Psoas muscle (tissue), 8 donors: ENCODE data around the gene DNPH1. TPM values are rescaled to one million over a fixed set of nuclear protein-coding genes. Genes with fewer than 3 reads are reported as not detected.

Source experiments
- ATAC-seq, 4 donors: fragments of 200-7000 bp; cut with Tn5 transposase; one replicate each; pipeline ENCODE4 v1.9.1; 2020; ENCODE audit warnings: moderate library complexity in 3 of 4, mild to moderate bottlenecking in 2 of 4
- DNase-seq, 2 donors: peaks; one replicate each; pipeline ENCODE4 v3.0.0-alpha.2; 2020
- H3K27ac ChIP-seq: fragments of 200-600 bp; one replicate; pipeline ENCODE4 v1.8.0; 2022
- H3K27me3 ChIP-seq, 3 donors: fragments of 200-600 bp in 1 of 3; one replicate each; pipeline versions ENCODE4 v1.6.1 to v1.8.0; 2013 to 2022; ENCODE audit warnings: low read length in 2 of 3, mild to moderate bottlenecking in 2 of 3, moderate library complexity in 1 of 3; ENCODE audit not compliant: insufficient read depth in 3 of 3
- H3K36me3 ChIP-seq, 2 donors: fragments of 200-600 bp in 1 of 2; one replicate each; pipeline versions ENCODE4 v1.6.1 to v1.8.0; 2013 to 2022; ENCODE audit warnings: low read depth in 1 of 2, mild to moderate bottlenecking in 1 of 2, moderate library complexity in 1 of 2; ENCODE audit not compliant: insufficient read depth in 1 of 2
- H3K4me1 ChIP-seq: fragments of 200-600 bp; one replicate; pipeline ENCODE4 v1.8.0; 2022
- H3K4me3 ChIP-seq: fragments of 200-600 bp; one replicate; pipeline ENCODE4 v1.8.0; 2022; ENCODE audit warnings: mild to moderate bottlenecking
- H3K9me3 ChIP-seq: fragments of 200-600 bp; one replicate; pipeline ENCODE4 v1.8.0; 2022
- WGBS, 3 donors: extraction: QIAGEN DNeasy Blood & Tissue Kit; methylation state at CpG; one replicate each; pipeline versions ENCODE4 v1.1.6 to v1.1.7; 2013; 5-methylcytosine and 5-hydroxymethylcytosine counted together
- intact Hi-C, 2 donors: fragments of 100-400 bp; cut with DNase I; formaldehyde crosslinking; loops; one replicate each; pipeline versions ENCODE4 v1.11.0 to v1.14.2; 2022
- polyA plus RNA-seq, 3 donors: library from polyadenylated mRNA; stranded (reverse); fragments of 200-250 nt; gene quantifications; one replicate each; pipeline ENCODE4 v1.2.3, GENCODE V29; 2013
- total RNA-seq, 4 donors: library from RNA; stranded (reverse); fragmentation: NEBNext Ultra II Directional in 2 of 4; extraction: Animal tissue kit (Norgen Biotek cat#: 25700) in 2 of 4; gene quantifications; one replicate each; pipeline versions ENCODE4 v1.2.1 to v1.2.4, GENCODE V29; 2021 to 2023
- TF ChIP-seq, protein P1 (sequence below): fragments of 200-600 bp; IDR thresholded peaks from one replicate; pipeline ENCODE4 v1.8.0; 2022; ENCODE audit warnings: antibody characterized with exemption
- donor health status: healthy with polysubstance abuse.
- donor health status: DM: no; HTN: no; CAD: no; lungs with moderate emphysema.
- donor health status: Bipolar disorder and iron deficiency.
- donor health status: healthy.
- donor health status: DM: yes; HTN: yes; CAD: no.
- donor health status: DM: no; HTN: no; CAD: no.
- donor health status: DM: no; HTN: no; CAD: no.
- donor health status: DM: yes; HTN: yes; CAD: no.

DNPH1 gene
- total and polyA plus RNA-seq, 7 donors = 20.7 to 83.6 (median 52.5) TPM

DNA sequence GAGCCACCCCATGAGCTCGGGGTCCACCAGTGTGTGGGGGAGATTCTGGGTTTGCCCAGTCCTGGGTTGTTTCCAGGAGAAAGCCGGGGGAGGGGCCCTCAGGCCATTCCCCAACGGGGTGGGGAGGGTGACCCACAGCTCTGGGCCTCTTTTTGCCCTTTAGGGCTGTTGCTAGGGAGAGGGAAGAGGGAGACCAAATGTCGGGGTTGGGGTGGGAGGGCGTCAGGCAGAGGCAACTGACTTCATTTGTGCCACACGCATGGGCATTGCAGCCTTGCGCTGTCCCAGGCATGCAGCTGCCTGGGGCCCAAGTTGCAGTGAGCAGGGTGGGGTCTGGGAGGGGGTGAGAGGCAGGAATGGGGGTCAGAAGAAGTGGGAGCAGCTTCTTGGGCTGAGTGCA, 49.2 kb downstream of the DNPH1 start:
- Histone ChIP-seq H3K27me3 (no peaks in the 10 kb centered on the region), H3K4me3 (no peak overlapping the region), H3K36me3 (peaks cover 11 to 63% of the 10 kb centered on the region in 2 donors), H3K27ac (no peak overlapping the region), H3K9me3 (no peaks in the 10 kb centered on the region), H3K4me1 (peaks cover 29% of the 10 kb centered on the region)
- TF ChIP-seq, protein P1, sequence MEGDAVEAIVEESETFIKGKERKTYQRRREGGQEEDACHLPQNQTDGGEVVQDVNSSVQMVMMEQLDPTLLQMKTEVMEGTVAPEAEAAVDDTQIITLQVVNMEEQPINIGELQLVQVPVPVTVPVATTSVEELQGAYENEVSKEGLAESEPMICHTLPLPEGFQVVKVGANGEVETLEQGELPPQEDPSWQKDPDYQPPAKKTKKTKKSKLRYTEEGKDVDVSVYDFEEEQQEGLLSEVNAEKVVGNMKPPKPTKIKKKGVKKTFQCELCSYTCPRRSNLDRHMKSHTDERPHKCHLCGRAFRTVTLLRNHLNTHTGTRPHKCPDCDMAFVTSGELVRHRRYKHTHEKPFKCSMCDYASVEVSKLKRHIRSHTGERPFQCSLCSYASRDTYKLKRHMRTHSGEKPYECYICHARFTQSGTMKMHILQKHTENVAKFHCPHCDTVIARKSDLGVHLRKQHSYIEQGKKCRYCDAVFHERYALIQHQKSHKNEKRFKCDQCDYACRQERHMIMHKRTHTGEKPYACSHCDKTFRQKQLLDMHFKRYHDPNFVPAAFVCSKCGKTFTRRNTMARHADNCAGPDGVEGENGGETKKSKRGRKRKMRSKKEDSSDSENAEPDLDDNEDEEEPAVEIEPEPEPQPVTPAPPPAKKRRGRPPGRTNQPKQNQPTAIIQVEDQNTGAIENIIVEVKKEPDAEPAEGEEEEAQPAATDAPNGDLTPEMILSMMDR = no peak
- intact Hi-C loops = no loop called here
- no peak for DNase-seq
- 74 to 76% (median 75%) methylated on average over 7 of the region's 7 CpGs for WGBS, 3 donors
- no peak for ATAC-seq

DNA sequence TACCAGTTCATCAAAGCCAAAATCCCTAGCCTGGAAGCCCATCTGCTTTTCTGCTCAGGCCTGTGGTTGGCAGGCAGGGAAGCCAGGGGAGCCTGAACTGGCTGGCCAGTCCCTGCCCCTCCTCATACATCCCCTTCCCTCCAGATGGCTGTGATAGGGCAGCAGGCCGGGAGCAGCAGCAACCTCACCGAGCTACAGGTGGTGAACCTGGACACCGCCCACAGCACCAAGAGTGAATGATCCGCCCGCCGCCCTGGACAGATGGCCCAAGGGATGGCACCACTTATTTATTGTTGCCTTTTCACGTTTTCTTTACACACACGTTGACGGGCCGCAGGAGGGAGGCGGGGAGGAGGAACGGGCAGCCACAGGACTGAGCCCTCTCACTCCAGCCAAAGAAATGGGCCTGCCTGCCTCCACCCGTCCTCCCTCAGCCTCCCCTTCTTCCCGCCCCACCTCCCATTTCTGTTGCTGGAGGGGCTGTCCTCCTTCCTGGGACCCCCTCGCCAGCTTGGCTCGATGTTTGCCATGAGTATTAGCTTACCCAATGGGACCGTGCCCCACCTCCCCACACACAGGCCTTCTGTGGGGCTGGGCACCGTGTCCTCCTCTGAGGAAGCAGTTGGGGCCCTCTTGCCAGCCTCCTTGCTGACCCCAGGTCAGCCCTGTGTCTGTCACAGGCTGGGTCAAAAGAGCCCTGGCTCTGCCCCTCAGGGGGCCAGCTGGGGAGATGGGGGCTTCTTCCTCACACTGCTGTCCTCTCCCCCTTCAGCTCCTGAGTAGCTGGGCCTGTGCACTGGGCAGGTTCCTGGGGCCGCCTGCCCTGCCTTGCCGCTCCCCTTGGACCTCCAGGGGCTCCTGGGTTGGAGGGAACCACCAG, 50.1 kb downstream of the DNPH1 start:
- DNase-seq (no peak), ATAC-seq (no peak)
- peaks cover 11 to 57% of the 10 kb centered on the region in 2 donors for H3K36me3 ChIP-seq
- H3K4me3 ChIP-seq = no peak overlapping the region
- intact Hi-C loops = no loop called here
- TF ChIP-seq, protein P1 = no peak
- H3K9me3 ChIP-seq = no peaks in the 10 kb centered on the region
- H3K4me1 ChIP-seq = peaks cover 33% of the 10 kb centered on the region
- no peak overlapping the region for H3K27ac ChIP-seq
- WGBS, 3 donors = 80 to 85% (median 81%) methylated on average over 17 to 20 of the region's 20 CpGs
- no peaks in the 10 kb centered on the region for H3K27me3 ChIP-seq

DNA sequence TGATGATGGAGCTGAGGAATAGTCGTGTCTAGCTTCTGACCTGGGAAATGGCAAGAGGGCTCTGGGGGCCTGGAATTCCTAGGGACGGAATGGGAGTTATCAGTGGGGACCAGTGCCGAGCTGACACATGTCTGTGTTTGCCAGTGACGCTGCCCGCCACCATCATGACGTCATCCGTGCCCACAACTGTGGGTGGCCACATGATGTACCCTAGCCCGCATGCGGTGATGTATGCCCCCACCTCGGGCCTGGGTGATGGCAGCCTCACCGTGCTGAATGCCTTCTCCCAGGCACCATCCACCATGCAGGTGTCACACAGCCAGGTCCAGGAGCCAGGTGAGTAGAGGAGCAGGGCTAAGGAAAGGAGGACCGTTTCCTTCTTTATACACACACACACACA, 51.1 kb downstream of the DNPH1 start:
- peaks cover 11 to 57% of the 10 kb centered on the region in 2 donors for H3K36me3 ChIP-seq
- WGBS, 3 donors = 81 to 84% (median 82%) methylated on average over 12 of the region's 12 CpGs
- H3K4me1 ChIP-seq = peaks cover 38% of the 10 kb centered on the region
- ATAC-seq (no peak), DNase-seq (no peak)
- H3K9me3 ChIP-seq = no peaks in the 10 kb centered on the region
- H3K27me3 ChIP-seq = no peaks in the 10 kb centered on the region
- no peak overlapping the region for H3K4me3 ChIP-seq
- no peak overlapping the region for H3K27ac ChIP-seq
- intact Hi-C loops = no loop called here
- TF ChIP-seq, protein P1 = no peak

DNA sequence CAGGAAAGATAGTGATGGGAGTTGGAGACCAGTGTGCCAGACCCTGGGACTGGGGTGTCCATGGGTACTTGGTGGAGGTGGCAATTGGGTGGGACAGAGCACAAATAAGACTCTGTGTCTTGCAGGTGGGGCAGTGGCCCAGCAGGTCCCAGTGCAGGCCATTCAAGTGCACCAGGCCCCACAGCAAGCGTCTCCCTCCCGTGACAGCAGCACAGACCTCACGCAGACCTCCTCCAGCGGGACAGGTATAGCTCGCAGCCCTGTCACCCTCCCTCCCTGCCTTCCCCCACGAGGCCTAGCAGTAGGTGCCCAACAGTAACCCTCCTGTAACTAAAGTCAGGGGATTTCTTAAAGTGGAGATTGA, 52.9 kb downstream of the DNPH1 start:
- Histone ChIP-seq H3K4me1 (peaks cover 36% of the 10 kb centered on the region), H3K27me3 (no peaks in the 10 kb centered on the region), H3K27ac (peak overlapping the region; percentile 97), H3K4me3 (no peak overlapping the region), H3K36me3 (peaks cover 11 to 57% of the 10 kb centered on the region in 2 donors), H3K9me3 (no peaks in the 10 kb centered on the region)
- intact Hi-C loops = no loop called here
- TF ChIP-seq, protein P1 = no peak
- WGBS, 3 donors = 91 to 93% (median 91%) methylated on average over 6 of the region's 6 CpGs
- ATAC-seq = no peak
- no peak for DNase-seq
